HepG2 (cell line): ENCODE results near the gene CDC14B. TPM values are rescaled to one million over a fixed set of nuclear protein-coding genes. Genes with fewer than 3 reads are reported as not detected.

Experiments
- ELF4 ChIP-seq: sonication (generic); formaldehyde crosslinking; IDR thresholded peaks from 2 replicates; pipeline ENCODE4 v1.5.0; 2020; ENCODE audit warnings: missing genetic modification reagents, mild to moderate bottlenecking, moderate library complexity, borderline replicate concordance
- FOXK1 ChIP-seq: sonication (generic); formaldehyde crosslinking; IDR thresholded peaks from 2 replicates; pipeline ENCODE4 v1.4.0; 2020; ENCODE audit warnings: low read depth, missing genetic modification reagents, borderline replicate concordance
- FOXO1 ChIP-seq: sonication (generic); formaldehyde crosslinking; IDR thresholded peaks from 2 replicates; pipeline ENCODE4 v1.4.0; 2020; ENCODE audit warnings: missing genetic modification reagents
- HNRNPLL ChIP-seq: fragments of 200-400 bp; formaldehyde crosslinking; IDR thresholded peaks from 2 replicates; pipeline ENCODE4 v1.6.1; 2017; ENCODE audit warnings: mild to moderate bottlenecking, low read depth, low read length; ENCODE audit not compliant: poor library complexity, severe bottlenecking
- KDM6A ChIP-seq: IDR thresholded peaks from 2 replicates; pipeline ENCODE4 v1.6.1; 2016; ENCODE audit warnings: low read depth
- KLF9 ChIP-seq: IDR thresholded peaks from 2 replicates; pipeline ENCODE4 v1.6.1; 2016; ENCODE audit warnings: low read depth
- KMT2B ChIP-seq: IDR thresholded peaks from 2 replicates; pipeline ENCODE4 v1.6.1; 2016; ENCODE audit warnings: missing genetic modification reagents, missing compliant biosample characterization
- MAZ ChIP-seq, 2 experiments: sonication (generic) in 1 of 2; formaldehyde crosslinking in 1 of 2; IDR thresholded peaks; 2 replicates each; pipeline versions ENCODE4 v1.5.0 to v1.6.1; 2012 to 2020; ENCODE audit warnings: low read depth in 2 of 2, mild to moderate bottlenecking in 2 of 2, borderline replicate concordance in 1 of 2, improper control_type of control experiment in 1 of 2, low read length in 1 of 2, missing genetic modification reagents in 1 of 2, moderate library complexity in 1 of 2
- POLR2AphosphoS5 ChIP-seq: IDR thresholded peaks from 2 replicates; pipeline ENCODE4 v1.6.1; 2012; ENCODE audit warnings: low read depth, low read length
- RBAK ChIP-seq: sonication (generic); formaldehyde crosslinking; IDR thresholded peaks from 2 replicates; pipeline ENCODE4 v1.5.1; 2020; ENCODE audit warnings: mild to moderate bottlenecking, missing genetic modification reagents
- RFX5 ChIP-seq: IDR thresholded peaks from 2 replicates; pipeline ENCODE4 v1.6.1; 2011; ENCODE audit warnings: low read depth, low read length, improper control_type of control experiment
- SALL2 ChIP-seq: sonication (generic); formaldehyde crosslinking; IDR thresholded peaks from 2 replicates; pipeline ENCODE4 v1.8.1; 2023; ENCODE audit warnings: mild to moderate bottlenecking, missing genetic modification reagents, inconsistent platforms
- SCMH1 ChIP-seq: sonication (generic); formaldehyde crosslinking; IDR thresholded peaks from 2 replicates; pipeline ENCODE4 v1.9.0; 2021; ENCODE audit warnings: missing genetic modification reagents, mild to moderate bottlenecking, borderline replicate concordance
- SIN3B ChIP-seq: fragments of 150-350 bp; IDR thresholded peaks from 2 replicates; pipeline ENCODE4 v1.6.1; 2014; ENCODE audit warnings: low read length
- ZBTB7A ChIP-seq: sonication (generic); formaldehyde crosslinking; IDR thresholded peaks from 2 replicates; pipeline ENCODE4 v1.8.0; 2022; ENCODE audit warnings: mild to moderate bottlenecking, missing genetic modification reagents
- ZEB1 ChIP-seq: IDR thresholded peaks from 2 replicates; pipeline ENCODE4 v1.6.1; 2012; ENCODE audit warnings: mild to moderate bottlenecking, low read depth, inconsistent platforms; ENCODE audit not compliant: insufficient replicate concordance
- ZFP62 ChIP-seq: sonication (generic); formaldehyde crosslinking; IDR thresholded peaks from 2 replicates; pipeline ENCODE4 v1.4.0; 2020; ENCODE audit warnings: missing genetic modification reagents
- ZKSCAN8 ChIP-seq: IDR thresholded peaks from 2 replicates; pipeline ENCODE4 v1.6.1; 2016; ENCODE audit warnings: borderline replicate concordance, missing genetic modification reagents, missing compliant biosample characterization
- ZMYM2 ChIP-seq: sonication (generic); formaldehyde crosslinking; IDR thresholded peaks from 2 replicates; pipeline ENCODE4 v1.8.0; 2022; ENCODE audit warnings: mild to moderate bottlenecking, missing genetic modification reagents
- ZNF136 ChIP-seq: sonication (generic); formaldehyde crosslinking; IDR thresholded peaks from 2 replicates; pipeline ENCODE4 v1.8.1; 2022; ENCODE audit warnings: low read depth, mild to moderate bottlenecking, moderate library complexity, missing genetic modification reagents
- ZNF563 ChIP-seq: sonication (generic); formaldehyde crosslinking; IDR thresholded peaks from 2 replicates; pipeline ENCODE4 v1.8.0; 2022; ENCODE audit warnings: mild to moderate bottlenecking, moderate library complexity, missing genetic modification reagents
- ZNF709 ChIP-seq: sonication (generic); formaldehyde crosslinking; IDR thresholded peaks from 2 replicates; pipeline ENCODE4 v1.5.0; 2020; ENCODE audit warnings: mild to moderate bottlenecking, missing genetic modification reagents
- ZNF75D ChIP-seq: sonication (generic); formaldehyde crosslinking; IDR thresholded peaks from 2 replicates; pipeline ENCODE4 v1.8.1; 2023; ENCODE audit warnings: missing genetic modification reagents, mild to moderate bottlenecking, borderline replicate concordance
- ZSCAN12 ChIP-seq: sonication (generic); formaldehyde crosslinking; IDR thresholded peaks from 2 replicates; pipeline ENCODE4 v1.9.0; 2021; ENCODE audit warnings: mild to moderate bottlenecking, missing genetic modification reagents
- polyA plus RNA-seq, 8 experiments: library from polyadenylated mRNA; depleted of rRNA in 3 of 8; stranded (reverse) in 7 of 8; unstranded in 1 of 8; fragments of >200 nt; fragmentation: Illumina TruSeq in 4 of 8; extraction: Trizol in 4 of 8; gene quantifications; 2 replicates each; pipeline versions ENCODE4 v1.2.1 to v1.2.3, GENCODE V29; 2011 to 2016; ENCODE audit warnings: low read depth in 4 of 8, missing spikeins in 1 of 8, mixed read lengths in 1 of 8; ENCODE audit not compliant: insufficient read depth in 1 of 8
- total RNA-seq, 5 experiments: library from RNA; depleted of rRNA; stranded (reverse); fragments of >200 nt; fragmentation: Illumina TruSeq; extraction: Trizol; gene quantifications; 2 replicates each; pipeline ENCODE4 v1.2.3, GENCODE V29; 2016; ENCODE audit warnings: low read depth in 1 of 5
- TF ChIP-seq, protein P1 (sequence below): sonication (generic); formaldehyde crosslinking; IDR thresholded peaks from 2 replicates; pipeline ENCODE4 v1.4.0; 2020; ENCODE audit warnings: missing genetic modification reagents, borderline replicate concordance
- TF ChIP-seq, protein P2 (sequence below): sonication (generic); formaldehyde crosslinking; IDR thresholded peaks from 2 replicates; pipeline ENCODE4 v1.5.0; 2020; ENCODE audit warnings: mild to moderate bottlenecking, missing genetic modification reagents

CDC14B gene
- total and polyA plus RNA-seq, 2 of the 13 experiments (the other 11 are each of a cell fraction or from before 2014, with no cell fraction given): 25.8 to 33.3 TPM

DNA sequence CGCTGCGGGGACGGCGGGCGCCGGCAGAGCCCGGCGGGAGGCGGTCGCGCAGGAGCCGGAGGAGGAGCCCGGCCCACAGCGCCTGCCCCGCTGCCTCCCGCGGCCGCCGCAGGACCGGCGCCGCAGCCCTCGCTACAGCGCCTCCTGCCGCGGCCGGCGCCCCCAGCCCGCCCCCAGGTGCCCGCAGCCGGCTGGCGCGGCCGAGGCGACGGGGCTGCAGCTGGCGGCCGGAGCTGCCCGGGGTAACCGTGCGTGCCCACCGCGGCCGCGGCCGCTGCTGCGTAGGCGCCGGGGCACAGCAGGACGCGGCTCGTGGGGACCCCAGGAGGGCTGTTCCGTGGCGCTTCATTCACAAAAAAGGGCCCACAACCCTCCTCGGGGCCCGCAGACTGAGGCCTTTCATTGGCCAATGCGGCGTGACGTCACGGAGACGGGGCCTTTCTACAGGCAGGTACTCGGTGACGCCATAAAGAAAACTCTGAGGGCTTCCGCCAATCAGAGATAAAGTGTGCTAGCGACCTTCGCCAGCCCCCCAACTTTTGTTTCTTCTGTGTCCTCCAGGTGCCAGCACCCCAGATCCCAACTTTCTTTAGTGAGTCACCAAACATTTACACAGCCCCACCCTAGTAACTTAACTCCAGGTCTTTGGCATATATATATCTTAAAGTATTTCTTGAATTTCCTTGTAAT, at the start of gene CDC14B (continued):
- TF ChIP-seq SIN3B (no peak), ZSCAN12 (CRISPR knock-in tag) (0 out of 2 replicates have a peak, but pooled peaks have one; percentile 82), ZNF563 (CRISPR knock-in tag) (0 out of 2 replicates have a peak, but pooled peaks have one; percentile 63), SCMH1 (CRISPR knock-in tag) (no peak), ZMYM2 (peak; percentile 49; the same call in 1 of the 2 replicates), MAZ (IDR thresholded peaks at IDR 0.05; ENCODE audit: borderline replicate concordance, low read depth, low read length) (no peak), MAZ (CRISPR knock-in tag; IDR thresholded peaks at IDR 0.05; ENCODE audit: low read depth) (no peak), SALL2 (CRISPR knock-in tag) (no peak), ZNF709 (CRISPR knock-in tag) (no peak), KMT2B (peak; percentile 37; the same call in 1 of the 2 replicates), KDM6A (CRISPR knock-in tag) (no peak), ZFP62 (CRISPR knock-in tag) (no peak), ZEB1 (peak; percentile 92), ZKSCAN8 (no peak), ZNF75D (no peak), FOXO1 (CRISPR knock-in tag) (0 out of 2 replicates have a peak, but pooled peaks have one; percentile 33), ZNF136 (CRISPR knock-in tag) (no peak), RBAK (CRISPR knock-in tag) (no peak), HNRNPLL (peak; percentile 53), RFX5 (peak; percentile 90), FOXK1 (CRISPR knock-in tag) (0 out of 2 replicates have a peak, but pooled peaks have one; percentile 20), ZBTB7A (no peak), ELF4 (CRISPR knock-in tag) (no peak), POLR2AphosphoS5 (peak; percentile 59), KLF9 (CRISPR knock-in tag) (no peak)
- TF ChIP-seq, protein P1, sequence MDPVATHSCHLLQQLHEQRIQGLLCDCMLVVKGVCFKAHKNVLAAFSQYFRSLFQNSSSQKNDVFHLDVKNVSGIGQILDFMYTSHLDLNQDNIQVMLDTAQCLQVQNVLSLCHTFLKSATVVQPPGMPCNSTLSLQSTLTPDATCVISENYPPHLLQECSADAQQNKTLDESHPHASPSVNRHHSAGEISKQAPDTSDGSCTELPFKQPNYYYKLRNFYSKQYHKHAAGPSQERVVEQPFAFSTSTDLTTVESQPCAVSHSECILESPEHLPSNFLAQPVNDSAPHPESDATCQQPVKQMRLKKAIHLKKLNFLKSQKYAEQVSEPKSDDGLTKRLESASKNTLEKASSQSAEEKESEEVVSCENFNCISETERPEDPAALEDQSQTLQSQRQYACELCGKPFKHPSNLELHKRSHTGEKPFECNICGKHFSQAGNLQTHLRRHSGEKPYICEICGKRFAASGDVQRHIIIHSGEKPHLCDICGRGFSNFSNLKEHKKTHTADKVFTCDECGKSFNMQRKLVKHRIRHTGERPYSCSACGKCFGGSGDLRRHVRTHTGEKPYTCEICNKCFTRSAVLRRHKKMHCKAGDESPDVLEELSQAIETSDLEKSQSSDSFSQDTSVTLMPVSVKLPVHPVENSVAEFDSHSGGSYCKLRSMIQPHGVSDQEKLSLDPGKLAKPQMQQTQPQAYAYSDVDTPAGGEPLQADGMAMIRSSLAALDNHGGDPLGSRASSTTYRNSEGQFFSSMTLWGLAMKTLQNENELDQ: no peak
- TF ChIP-seq, protein P2, sequence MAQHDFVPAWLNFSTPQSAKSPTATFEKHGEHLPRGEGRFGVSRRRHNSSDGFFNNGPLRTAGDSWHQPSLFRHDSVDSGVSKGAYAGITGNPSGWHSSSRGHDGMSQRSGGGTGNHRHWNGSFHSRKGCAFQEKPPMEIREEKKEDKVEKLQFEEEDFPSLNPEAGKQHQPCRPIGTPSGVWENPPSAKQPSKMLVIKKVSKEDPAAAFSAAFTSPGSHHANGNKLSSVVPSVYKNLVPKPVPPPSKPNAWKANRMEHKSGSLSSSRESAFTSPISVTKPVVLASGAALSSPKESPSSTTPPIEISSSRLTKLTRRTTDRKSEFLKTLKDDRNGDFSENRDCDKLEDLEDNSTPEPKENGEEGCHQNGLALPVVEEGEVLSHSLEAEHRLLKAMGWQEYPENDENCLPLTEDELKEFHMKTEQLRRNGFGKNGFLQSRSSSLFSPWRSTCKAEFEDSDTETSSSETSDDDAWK (CRISPR knock-in tag): no peak
